ENCODE results near the gene GARIN1A.
"Not testable (repeated sequence)": the region's sequence is repeated elsewhere in the genome, so short reads cannot be mapped to it uniquely, and the experiment has no call there.

GARIN1A gene

DNA sequence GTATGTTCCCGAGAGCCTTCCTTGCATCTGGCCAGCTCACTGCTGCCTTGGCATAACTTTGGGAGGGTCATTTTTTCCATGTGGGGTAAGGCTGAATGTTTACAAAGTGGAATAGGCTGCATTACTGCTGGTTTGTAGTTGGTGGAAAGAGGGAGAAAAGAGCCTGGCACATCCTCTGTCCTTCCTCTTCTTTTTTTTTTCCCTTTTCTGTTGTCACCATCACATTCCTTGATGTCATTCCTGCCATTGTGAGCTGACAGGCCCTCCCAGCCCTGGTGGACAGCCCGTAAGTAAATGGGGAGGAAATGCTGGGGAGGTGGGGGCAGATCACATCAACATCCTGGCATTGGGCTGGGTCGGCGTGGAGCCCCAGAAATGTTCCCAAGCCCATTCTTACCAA lies at the start of gene GARIN1A:
Gene GARIN1A (plus strand): TSS at position 301 of the 400 bp plus-strand sequence. CDS start 106 bp downstream, outside the sequence.
- no peak for DNase-seq

DNA sequence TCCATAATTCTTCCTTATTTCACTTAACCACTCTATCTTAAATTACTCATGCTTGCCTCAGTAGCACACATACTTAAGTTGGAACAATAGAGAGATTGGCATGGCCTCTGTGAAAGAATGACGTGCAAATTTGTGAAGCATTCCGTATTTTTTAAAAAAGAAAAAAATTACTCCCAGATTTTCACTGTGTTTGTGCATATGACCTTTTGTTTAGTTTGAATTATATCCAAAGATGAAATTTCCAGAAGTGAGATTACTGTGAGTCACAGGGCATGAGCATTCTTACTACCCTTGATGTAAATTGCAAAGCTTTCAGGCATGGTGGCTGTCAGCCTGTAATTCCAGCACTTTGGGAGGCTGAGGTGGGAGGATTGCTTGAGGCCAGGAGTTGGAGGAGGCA lies 45.0 kb upstream of the GARIN1A start:
- not testable (repeated sequence) for DNase-seq

DNA sequence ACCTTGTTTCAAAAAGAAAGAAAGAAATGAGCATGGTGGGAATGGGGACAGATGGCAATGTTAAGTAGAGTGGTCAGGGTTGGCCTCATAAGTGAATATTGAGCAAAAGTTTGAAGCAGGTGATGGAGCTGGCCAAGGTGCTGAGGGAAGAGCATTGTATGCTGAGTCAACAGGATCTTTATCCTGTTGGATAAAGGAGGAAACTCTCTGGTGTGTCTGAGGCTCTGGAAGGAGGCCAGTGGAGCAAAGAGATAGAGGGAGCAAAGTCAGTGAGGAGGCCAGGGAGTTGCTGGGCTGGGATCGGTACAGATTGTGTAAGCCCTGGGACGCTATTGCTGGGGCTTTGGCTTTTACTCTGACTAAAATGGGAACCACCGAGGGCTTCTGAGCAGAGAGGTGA lies 38.2 kb upstream of the GARIN1A start:
- not testable (repeated sequence) for DNase-seq

DNA sequence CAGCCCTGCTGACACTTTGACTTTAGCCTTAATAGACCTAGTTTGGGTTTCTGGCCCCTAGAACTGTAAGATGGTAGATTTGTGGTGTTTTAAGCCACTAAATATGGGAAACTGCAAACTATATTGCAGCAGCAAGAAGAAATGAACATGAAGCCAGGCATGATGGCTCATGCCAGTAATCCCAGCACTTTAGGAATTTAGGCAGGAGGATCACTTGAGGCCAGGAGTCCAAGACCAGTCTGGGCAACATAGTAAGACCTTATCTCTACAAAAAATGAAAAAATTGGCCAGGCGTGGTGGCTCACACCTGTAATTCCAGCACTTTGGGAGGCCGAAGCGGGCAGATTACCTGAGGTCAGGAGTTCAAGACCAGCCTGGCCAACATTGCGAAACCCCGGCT lies 26.9 kb upstream of the GARIN1A start:
- DNase-seq: not testable (repeated sequence)

DNA sequence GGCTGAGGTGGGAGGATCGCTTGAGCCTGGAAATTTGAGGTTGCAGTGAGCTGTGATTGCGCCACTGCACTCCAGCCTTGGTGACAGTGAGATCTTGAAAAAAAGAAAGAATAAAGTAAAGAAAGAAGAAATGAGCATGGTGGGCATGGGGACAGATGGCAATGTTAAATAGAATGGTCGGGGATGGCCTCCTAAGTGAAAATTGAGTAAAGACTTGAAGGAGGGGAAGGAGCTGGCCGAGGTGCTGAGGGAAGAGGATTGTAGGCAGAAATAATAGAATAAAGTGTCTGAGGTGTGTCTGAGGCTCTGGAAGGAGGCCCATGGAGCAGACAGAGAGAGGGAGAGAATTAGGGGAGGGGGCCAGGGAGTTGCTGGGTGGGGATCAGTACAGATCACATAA lies 26.2 kb upstream of the GARIN1A start:
- DNase-seq: not testable (repeated sequence)

DNA sequence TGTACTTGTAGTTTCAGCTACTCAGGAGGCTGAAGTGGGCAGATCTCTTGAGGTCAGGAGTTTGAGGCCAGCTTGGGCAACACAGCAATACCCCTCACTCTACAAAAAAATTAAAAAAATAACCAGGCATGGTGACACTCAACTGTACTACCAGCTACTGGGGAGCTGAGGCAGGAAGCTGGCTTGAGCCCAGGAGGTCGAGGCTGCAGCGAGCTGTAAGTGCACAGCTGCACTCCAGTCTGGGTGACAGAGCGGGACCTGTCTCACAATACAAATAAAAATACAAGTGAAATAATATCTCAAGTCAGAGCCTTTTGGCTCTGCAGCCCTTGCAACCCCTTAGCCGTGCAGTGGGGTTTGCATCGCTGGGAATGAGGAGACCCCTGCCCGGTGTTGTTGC lies 25.2 kb upstream of the GARIN1A start:
- DNase-seq: not testable (repeated sequence)

DNA sequence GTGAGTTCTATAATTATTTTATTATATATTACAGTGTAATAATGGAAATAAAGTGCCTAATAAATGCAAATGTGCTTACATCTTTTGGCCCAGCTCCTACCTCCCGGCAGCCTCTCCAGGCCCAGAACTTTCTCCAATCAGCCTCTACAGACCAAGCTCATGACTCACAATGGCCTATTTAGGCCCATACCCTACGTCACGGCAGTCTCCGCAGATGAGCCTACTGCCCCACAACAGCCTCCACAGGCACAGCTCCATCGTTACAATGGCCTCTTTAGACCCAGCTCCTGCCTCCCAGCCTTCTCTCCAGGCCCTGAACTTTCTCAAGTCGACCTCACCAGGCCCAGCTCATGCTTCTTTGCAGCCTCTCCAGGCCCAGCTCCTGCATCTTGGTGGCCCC lies 21.0 kb upstream of the GARIN1A start:
- DNase-seq: not testable (repeated sequence)

DNA sequence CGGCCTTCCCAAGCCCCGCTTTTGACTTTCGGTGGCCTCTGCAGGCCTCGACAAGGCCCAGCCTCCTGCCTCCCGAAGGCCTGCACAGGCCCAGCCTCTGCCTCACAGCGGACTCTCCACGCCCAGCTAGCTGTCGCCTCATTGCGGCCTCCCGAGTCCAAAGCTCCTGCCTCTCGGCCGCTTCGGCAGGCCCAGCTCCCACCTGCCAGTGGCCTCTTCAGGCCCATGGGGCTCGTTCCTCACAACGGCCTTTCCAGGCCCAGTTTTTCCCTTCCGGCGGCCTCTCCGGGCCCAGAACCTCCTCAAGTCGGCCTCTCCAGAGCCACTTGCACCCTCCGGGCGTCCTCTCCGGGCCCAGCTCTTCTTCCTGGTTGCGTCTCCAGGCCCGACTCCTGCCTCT lies 19.5 kb upstream of the GARIN1A start:
- not testable (repeated sequence) for DNase-seq

DNA sequence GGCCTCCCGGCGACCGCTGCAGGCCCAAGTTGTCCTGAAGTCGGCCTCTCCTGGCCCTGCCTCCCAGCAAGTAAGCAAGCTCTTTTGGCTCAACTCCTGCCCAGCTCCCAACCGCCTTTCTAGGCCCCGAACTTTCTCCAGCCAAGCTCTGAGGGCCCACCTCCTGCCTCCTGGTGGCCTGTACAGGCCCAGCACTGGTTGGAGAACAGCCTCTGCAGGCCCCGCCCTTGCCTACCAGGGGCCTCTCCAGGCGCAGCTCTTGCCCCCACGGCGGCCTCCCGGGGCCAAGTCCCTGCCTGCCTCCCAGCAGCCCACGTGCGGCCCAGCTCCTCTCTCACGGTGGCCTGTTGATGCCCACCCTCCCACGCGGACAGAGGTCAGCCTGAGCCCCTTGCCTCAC lies 18.9 kb upstream of the GARIN1A start:
- not testable (repeated sequence) for DNase-seq

DNA sequence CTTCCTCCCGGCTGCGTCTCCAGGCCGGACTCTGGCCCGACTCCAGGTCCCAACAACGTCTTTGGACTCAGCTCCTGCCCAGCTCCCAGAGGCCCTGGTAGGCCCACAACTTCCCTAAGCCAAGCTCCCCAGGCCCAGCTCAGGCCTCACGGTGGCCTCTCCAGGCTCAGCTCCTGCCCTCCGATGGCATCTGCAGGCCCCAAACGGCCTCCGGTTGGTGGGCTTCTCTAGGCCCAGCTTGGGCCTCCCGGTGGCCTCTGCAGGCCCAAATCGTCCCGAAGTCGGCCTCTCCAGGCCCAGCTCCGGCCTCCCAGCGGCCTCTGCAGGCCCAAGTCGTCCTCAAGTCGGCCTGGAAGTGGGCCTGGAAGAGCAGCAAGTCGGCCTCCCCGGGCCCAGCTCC lies 18.0 kb upstream of the GARIN1A start:
- DNase-seq: not testable (repeated sequence)

DNA sequence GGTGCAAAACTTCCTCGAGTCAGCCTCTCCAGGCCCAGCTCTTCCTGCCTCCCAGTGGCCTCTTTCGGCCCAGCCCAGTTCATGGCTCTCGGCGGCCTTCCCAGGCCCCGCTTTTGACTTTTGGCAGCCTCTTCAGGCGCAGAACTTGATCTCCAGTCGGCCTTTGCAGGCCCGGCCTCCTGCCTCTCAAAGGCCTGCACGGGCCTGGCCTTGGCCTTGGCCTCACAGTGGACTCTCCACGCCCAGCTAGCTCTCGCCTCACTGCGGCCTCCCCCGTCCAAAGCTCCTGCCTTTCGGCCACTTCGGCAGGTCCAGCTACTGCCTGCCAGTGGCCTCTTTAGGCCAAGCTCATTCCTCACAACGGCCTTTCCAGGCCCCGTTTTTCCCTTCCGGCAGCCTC lies 17.6 kb upstream of the GARIN1A start:
- not testable (repeated sequence) for DNase-seq

DNA sequence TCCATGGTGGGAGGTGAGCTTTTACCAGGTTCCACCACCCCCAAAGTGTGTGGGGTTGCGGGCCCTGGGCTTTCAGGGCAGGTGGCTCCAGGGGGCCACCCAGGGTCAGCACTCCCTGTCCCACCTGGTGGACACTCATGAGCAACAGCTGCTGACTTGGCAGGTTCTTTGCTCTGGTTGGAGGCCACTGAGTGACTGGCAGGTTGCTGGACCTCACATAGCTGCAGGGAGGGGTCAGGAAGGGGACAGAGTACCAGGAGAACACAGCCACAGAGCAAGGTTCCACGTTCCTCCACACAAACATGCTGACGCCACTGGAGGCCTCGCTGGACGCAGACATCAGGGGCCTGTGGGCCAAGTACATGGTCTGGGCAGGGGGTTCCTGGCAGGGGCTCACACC lies 13.7 kb upstream of the GARIN1A start:
- not testable (repeated sequence) for DNase-seq

DNA sequence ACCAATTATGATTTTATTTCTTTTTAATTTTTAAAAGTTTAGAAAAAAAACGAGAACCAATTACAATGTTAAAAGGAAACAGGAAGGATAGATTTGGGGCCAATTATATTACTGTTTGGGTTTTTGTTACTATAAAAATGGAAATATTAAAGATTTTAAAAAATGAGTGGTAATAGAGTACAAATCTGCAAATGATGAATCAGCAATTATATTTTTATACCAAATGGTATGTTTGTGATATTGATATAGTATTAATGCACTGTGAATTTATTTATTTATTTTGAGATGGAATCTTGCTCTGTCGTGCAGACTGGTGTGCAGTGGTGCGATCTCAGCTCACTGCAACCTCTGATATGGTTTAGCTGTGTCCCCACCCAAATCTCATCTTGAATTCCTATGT lies 11.5 kb upstream of the GARIN1A start:
- no peak for DNase-seq

DNA sequence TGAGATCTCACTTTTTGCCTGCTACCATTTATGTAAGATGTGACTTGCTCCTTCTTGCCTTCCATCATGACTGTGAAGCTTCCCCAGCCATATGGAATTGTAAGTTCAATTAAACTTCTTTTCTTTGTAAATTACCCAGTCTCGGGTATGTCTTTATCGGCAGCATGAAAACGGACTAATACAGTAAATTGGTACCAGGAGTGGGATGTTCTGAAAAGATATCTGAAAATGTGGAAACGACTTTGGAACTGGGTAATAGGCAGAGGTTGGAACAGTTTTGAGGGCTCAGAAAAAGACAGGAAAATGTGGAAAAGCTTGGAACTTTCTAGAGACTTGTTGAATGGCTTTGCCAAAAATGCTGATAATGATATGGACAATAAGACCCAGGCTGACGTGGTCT lies 10.6 kb upstream of the GARIN1A start:
- DNase-seq: no peak

DNA sequence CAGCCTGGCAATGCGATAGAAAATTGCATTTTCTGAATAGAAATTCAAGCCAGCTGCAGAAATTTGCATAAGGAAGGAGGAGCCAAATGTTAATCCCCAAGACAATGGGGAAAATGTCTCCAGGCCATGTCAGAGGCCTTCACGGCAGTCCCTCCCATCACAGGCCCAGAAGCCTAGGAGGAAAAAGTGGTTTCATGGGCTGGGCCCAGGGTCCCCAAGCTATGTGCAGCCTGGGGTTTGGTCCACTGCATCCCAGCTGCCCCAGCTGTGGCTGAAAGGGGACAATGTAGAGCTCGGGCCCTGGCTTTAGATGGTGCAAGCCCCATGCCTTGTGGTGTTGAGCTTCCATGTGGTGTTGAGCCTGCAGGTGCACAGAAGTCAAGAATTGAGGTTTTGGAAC lies 10.0 kb upstream of the GARIN1A start:
- no peak for DNase-seq

DNA sequence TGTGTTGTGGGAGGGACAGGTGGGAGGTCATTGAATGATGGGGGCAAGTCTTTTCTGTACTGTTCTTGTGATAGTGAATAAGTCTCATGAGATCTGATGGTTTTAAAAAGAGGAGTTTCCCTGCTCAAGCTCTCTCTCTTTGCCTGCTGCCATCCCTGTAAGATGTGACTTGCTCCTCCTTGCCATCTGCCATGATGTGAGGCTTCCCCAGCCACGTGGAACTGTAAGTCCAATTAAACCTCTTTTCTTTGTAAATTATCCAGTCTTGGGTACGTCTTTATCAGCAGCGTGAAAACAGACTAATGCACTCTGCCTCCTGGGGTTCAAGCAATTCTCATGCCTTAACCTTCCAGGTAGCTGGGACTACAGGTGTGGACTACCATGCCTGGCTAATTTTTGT lies 8.9 kb upstream of the GARIN1A start:
- not testable (repeated sequence) for DNase-seq

DNA sequence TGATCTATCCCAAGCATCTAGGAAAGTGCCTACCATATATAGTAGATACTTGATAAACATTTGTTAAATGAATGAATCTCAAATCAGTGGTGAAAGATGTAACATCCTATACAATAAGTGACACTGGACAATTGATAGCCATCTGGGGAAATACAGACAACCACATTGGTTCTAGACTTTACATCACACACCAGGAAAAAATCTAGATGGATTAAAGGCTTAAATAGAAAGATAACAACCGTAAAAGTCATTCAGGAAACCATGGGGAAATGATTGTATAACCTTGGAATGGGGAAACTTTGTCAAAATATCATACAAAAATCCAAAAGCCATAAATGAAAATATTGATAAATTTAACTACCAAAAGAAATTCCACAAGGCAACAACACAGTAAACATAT lies 7.0 kb upstream of the GARIN1A start:
- no peak for DNase-seq

DNA sequence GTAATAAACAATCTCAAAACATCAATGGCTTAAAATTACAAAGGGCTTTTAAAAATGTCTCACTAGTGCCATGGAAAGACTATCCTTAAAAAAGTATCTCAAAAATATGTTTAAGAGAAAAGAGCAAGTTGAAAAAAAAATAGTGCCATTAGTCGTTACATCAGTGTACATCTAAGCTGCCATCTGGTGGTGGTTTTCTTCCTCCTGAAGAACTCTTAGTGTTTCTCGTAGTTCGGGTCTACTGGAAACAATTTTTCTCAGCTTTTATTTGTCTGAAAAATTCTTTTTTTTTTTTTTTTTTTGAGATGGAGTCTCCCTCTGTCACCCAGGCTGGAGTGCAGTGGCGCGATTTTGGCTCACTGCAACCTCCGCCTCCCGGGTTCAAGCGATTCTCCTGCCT lies 5.9 kb upstream of the GARIN1A start:
- DNase-seq: no peak

DNA sequence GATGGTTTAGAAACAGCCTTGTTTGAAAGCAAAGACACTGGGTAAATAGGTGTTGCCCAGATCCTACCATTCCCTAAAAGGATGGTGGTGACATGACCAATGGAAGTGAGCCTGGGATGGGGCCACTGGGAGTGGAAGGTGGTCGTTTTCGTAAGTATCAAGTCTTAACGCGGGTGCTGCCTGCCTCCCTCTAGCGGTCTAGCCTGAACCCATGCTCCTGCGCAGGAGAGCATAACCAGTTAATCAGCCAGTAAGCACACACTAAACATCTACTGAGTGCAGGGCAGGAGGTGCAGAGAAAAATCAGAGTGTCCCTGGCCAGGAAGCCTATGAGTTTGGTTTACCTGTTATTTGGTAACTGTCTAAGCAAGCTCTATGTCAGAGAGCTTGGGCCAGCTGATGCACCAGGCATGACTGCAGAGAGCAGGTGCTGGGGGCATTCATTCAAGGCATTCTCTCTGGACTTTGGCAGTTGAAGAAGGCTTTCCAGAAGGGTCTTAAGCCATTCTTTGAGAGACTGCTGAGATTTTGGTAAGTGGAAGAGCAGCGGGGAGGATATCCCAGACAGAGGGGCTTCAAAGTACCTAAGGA lies 930 bp downstream of the GARIN1A start:
- peak; percentile 35 for DNase-seq

DNA sequence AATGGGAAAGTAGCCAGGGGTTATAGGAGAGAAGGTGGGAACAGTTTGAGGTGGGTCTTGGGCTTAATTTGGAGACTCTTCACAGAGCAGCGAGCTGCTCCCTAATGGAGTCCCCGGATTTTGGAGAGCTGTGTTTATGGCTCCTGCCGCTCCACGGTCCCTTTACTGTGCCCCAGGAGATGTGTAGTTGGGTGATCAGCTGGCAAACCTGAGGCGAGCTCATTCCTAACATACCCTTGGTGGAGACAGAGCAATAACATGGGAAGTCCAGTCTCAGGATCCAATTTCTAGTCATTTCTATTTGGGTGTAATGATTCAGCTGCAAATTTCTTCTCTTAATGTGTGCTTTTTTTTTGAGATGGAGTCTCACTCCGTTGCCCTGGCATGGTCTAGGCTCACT lies 1.5 kb downstream of the GARIN1A start:
- no peak for DNase-seq

DNA sequence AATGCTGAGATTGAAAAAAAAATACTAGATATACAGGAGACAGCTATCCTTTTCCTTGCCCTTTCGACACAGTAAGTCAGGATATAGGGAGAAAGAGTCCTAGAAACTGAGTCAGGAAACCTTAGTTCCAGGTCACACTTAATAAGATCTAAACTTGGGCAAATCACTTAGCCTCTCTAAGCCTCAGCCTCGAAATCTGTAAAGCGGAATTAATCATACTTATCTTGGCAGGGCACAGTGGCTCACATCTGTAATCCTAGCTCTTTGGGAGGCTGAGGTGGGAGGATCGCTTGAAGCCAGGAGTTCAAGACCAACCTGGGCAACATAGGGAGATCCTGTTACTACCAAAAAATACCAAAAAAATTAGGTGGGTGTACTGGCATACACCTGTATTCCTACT lies 4.6 kb downstream of the GARIN1A start:
- DNase-seq: no peak

DNA sequence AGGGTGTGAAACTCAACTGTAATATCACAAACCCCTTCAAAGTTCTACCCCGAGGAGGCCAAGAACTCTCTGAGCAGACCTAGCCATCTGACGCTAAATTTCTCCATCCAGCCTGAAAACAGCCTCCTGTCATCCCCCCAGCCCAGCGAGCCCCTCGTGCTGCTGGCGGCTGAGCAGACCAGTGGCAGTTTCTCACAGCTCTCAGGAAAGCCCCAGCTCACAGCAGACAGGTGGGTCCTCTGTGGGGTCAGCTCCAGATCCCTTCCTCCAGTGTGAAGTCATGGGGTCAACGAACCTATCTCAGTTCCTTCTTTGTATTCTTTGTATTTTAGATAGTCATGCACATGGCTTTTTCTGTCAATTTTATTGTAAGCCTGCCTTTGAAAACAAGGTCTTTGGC lies 7.8 kb downstream of the GARIN1A start:
- no peak for DNase-seq

DNA sequence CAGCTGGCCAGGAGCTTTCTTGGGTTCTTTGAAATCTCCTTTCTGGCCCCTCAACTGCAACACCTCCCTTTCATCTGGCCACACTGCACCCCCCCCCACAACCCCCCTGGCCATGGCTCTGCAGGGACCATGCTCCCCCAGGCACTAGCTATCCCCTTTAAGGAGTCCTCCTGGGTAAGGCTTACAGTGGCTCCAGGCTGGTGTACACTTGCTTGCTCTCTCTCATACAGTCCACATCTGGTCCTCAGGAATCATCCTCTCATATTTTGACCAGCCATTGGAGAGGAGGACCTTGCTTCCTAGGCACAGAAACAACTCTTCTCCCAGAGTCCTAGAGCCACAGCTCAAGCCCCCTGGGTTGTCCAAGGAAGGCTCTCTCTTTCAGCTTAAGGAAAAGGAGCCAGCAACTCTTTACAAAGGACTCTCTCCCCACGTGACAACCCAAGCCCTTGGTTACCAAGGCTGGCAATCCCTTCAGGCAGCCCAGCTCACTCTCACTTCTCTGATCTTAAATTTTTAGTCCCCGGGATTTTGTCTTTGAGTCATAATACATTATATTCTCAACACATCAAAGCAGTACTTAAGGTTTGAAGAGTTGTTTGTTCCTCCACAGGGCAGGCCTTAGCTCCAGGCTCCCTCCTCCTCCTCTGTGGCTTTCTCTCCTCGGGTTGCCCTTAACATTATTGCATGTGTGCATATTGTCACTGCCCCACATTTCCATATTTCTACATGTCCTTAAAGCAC lies 9.9 kb downstream of the GARIN1A start:
- DNase-seq: no peak

DNA sequence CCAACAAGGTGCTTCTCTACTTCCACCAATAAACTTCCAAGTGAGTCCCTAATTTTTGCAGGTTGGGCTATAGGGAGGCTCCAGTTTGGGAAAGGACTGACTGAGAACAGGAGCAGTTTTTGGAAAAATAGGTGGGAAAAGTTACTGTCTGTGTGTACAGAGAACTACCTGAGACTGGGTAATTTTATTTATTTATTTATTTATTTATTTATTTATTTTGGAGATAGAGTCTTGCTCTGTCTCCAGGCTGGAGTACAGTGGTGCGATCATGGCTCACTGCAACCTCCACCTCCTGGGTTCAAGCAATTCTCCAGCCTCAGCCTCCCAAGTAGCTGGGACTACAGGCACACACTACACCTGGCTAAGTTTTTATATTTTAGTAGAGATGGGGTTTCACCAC lies 11.2 kb downstream of the GARIN1A start:
- not testable (repeated sequence) for DNase-seq

DNA sequence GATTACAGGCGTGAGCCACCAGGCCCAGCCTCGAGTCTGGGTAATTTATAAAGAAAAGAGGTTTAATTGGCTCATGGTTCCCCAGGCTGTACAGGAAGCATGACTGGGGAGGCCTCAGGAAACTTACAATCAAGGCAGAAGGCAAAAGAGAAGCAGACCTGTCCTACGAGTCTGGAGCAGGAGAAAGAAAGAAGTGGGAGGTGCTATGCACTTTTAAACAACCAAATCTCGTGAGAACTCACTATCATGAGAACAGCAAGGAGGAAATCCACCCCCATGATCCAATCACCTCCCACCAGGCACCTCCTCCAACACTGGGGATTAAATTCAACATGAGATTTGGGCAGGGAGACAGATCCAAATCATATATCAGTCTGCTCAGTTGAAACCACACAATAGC lies 11.6 kb downstream of the GARIN1A start:
- not testable (repeated sequence) for DNase-seq
